Stimulated activated CD4-positive, alpha-beta T cell treated with anti-CD3 and anti-CD28 coated beads, Interleukin-4, amount 100 ng/mL, for 24 hours (primary cell): ENCODE results near the gene AGXT.
A peak's percentile ranks its signal among the peaks of the same experiment; 100 is the strongest.
"Not testable (repeated sequence)": the region's sequence is repeated elsewhere in the genome, so short reads cannot be mapped to it uniquely, and the experiment has no call there.

Experiments
- DNase-seq: peaks from one replicate; pipeline ENCODE4 v3.0.0-alpha.2; 2020

Gene AGXT

DNA sequence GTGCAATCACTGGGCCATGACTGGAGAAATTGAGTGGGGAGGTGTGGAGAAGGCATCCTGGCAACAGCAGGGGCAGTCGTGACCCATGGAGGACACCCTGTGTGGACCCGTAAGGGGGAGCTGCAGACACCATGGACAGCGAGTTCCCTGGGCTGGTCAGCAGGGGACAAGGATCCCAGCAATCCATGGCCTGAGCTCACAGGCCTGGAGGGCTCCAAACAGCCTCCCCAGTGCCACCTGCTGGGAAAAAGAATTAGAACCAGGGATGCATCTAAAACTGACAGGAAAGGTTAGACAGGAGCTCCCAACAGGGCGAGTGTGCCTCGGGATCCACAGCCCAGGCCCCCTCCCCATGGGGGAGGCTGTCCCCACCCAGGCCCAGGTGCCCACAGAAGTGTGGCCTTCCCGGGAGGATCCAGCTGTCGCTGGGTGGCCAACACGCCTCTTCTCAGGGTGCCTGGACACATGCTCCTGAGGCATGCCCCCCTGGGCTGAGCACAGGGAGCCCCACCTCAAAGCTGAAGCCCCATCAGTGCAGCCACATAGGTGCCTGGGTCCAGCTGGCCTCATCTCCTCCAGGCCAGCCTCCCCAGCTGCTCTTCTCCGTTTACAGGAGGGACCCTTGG is 28.1 kb upstream of the AGXT start:
- peak; percentile 22 for DNase-seq

DNA sequence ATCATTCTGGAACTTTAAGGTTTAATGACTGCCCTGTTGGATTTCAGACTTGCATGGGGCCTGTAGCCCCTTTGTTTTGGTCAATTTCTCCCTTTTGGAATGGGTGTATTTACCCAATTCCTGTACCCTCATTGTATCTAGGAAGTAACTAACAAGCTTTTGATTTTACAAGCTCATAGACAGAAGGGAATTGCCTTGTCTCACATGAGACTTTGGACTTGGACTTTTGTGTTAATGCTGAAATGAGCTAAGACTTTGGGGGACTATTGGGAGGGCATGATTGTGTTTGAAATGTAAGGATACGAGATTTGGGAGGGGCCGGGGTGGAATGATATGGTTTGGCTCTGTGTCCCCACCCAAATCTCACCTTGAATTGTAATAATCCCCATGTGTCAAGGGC is 22.3 kb upstream of the AGXT start:
- not testable (repeated sequence) for DNase-seq

- DNase-seq, result no peak
These were observed 21.6 kb upstream of the AGXT start for GRCh38 chr2:240846873-240847595.

DNA sequence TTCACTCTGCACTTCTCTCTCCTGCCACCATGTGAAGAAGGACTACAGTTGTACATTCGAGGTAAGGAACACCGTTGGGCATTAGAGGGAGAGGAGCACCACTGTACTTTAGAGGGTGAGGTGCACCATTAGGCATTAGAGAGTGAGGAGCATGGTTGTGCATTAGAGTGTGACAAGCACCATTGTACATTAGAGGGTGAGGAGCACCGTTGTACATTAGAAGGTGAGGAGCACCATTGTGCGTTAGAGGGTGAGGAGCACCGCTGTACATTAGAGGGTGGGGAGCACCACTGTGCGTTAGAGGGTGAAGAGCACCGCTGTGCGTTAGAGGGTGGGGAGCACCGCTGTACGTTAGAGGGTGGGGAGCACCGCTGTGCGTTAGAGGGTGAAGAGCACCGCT is 20.8 kb upstream of the AGXT start:
- no peak for DNase-seq

- no peak for DNase-seq
These were observed 19.5 kb upstream of the AGXT start for GRCh38 chr2:240848900-240849680.

- no peak for DNase-seq
These were observed 18.6 kb upstream of the AGXT start for GRCh38 chr2:240850026-240850425.

- no peak for DNase-seq
These were observed 17.9 kb upstream of the AGXT start for GRCh38 chr2:240850756-240851077.

- peak; percentile 84 for DNase-seq
These were observed 17.3 kb upstream of the AGXT start for GRCh38 chr2:240851078-240851991.

DNA sequence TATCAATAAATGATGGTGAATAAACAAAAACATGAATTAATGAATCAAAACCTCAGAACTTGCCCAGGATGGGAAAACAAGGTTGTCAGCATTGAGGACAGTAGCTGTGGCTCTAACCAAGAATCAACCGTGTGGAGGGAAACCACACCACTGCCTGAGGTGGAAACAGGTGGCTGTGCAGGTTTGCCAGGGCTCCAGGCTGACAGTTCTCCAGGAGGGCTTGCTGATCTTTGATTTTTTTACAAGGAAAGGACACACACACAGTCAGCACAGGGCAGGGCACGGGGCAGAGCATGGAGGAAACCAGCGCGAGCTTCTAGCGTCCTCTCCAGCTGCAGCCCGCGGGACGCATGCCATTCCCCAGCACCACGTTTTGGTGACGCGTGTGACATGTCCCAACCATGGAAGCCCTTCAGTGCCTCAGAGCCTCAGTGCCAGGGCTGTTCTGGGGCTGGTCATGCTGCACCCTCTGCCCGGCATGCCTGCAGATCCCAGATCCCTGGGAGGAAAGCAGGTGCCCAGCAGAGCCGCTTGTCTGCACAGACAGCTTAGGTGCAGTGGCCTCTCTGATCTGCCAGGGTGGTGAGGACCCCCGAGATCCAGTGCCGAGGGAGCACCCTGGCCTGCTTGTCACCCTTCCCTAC is 15.8 kb upstream of the AGXT start:
- DNase-seq, result no peak

DNA sequence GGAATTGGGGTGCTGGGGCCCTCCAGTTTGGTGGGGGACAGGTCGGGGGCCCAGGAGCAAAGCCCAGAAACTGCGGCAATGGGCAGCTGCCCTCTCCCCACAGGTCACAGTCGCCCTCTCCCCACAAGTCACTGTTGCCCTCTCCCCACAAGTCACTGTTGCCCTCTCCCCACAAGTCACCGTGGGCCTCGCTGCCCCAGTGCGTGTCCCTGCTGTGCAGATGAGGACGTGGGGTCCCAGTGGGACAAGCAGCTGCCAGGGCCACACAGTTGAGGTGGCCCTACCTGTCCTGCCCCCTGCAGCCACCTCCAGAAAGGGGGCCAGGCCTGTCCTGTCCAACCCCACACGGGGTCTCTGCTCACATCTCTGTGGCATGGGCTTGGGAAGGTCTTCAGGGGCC is 13.0 kb upstream of the AGXT start:
- no peak for DNase-seq

DNA sequence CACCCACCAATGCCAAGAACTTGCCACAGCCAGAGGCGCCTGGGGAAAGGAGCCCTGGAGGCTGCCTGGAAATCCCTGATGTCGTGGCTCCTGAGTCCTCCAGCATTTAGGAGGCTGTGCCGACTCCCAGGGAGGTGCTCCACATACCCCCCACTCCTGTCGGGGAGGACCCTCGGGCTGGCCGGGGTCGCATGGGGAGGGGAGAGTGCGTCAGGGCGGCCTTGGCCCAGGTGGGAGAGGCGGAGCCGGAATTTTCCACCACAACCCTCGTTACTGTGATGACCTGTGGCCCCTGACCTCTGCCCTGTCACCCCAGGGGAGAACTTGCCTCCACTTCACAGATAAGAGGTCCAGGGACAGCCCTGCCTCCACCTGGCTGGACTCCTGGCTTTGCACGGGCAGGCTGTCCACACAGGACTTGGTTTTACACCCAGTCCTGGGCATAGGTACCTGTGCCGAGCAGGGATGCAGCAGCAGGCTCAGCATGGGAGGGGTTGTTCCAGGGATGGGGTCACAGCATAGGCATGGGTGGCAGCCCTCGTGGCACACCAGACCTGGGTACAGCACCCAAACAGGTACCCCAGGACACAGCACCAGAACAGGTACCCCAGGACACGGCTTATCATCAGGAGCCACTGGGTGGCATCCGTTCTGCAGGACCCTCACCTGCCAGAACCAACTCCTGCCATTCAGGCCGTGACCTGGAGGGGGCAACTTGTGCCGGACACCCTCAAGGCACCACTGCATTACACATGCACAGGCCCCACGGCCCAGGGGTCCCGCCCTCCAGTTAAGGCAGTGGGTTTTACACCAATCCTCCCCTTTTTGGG is 12.3 kb upstream of the AGXT start:
- no peak for DNase-seq

DNA sequence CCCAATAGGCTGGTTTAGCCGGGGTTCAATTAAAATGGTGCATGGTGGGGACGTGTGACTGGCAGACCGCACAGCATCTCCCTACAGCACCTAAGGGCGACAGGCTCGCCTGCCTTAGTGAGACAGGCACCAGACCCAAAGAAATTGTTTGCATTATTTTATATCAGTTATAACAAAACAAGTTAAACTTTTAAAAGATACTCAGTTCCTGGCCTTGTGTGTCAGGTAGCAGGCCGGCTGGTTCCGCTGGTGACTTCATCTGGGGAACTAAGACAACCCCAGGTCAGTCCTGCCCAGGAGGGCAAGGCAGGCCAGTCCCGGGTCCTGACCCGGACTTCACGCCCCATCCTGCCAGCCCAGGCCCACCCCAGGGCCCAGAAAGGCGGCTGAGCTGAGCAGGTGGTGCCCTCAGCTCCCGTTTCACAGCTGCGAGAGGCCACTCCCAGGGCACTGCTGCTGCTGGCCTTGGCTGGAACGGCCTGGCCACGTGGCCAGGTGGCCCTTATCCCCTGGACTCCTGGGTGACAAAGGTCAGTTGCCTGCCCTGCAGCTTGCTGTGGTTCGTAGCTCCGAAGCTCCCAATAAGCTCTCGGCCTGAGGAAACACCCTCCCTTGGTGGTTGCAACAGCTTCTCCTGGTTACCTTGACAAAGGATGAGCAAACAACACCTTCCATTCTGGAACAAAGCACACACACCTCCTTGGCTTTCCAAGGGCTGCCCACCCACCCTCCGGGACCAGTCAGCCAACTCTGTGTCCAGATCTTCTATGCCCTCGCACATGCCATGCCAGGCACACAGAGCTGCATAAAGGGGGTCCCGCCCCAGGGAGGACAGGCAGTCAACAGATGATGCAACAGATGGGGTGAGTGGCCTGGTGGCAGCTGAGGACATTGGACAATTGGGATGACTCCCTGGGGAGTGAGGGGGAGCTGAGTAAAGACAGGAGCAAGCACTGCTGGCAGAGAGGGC is 11.3 kb upstream of the AGXT start:
- no peak for DNase-seq

- no peak for DNase-seq
These were observed 10.3 kb upstream of the AGXT start for GRCh38 chr2:240858321-240858720.

GRCh38 chr2:240858871-240859270 is 9.8 kb upstream of the AGXT start:
- DNase-seq, result no peak

- DNase-seq, result no peak
These were observed 7.1 kb upstream of the AGXT start for GRCh38 chr2:240861547-240861946.

GRCh38 chr2:240864475-240864874 is 4.1 kb upstream of the AGXT start:
- no peak for DNase-seq

DNA sequence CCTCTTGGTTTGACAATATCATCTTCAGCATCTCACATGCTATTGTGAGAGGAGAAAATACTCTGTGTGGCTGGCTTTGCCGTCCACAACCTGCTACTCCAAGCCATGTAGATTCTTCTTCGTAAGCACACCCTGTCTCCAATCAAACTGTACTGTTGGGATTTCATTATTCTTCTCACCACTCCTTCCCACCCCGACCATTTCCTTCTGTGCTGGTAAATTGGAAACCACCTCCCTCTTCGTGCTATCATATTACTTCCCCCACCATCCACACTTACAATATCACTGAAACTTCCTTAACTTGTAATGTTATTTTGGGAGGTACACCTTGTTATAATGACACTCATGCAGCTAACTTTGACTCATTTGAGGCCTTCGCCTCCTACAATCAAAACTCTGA is 3.2 kb upstream of the AGXT start:
- DNase-seq, result no peak

DNA sequence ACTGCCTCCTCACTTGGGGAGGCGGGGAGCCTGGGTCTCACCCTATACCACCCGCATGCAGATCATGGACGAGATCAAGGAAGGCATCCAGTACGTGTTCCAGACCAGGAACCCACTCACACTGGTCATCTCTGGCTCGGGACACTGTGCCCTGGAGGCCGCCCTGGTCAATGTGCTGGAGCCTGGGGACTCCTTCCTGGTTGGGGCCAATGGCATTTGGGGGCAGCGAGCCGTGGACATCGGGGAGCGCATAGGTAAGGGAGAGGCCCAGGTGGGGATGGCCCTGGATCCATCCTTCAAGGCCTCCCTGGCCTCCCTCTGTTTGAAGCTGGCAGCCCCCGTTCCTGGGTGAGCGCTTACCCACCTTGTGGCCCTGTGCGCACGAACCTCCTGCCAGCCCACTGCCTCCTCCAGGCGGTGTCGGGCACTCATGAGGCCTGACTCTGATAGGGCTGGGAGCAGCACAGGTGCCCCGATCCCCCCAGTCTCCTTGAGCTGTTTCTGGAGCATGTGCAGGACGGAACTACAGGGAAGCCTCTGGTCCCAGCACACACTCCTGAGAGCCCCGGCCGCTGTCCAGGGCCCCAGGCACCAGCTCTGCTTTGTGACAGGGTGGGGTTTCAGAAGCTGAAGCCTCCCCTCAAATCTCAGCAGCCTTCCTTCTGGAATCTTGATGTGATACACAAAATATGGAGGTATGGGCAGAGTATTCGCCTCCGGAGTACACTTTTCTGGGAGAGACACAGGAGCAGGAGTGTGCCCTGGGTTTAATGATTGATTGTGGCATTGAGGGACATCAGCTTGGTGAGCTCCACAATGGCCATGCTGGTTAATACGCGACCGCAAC is 708 bp downstream of the AGXT start:
- DNase-seq, result no peak
